A673 (cell line): ENCODE measurements around the gene CFAP97D1. TPM values are rescaled to one million over a fixed set of nuclear protein-coding genes. Genes with fewer than 3 reads are reported as not detected.

Source experiments
- BruUV-seq: library from RNA; stranded (reverse); fragments of 400-500 nt; replicated peaks from 2 replicates; lab custom pipeline; 2021; lab: Mats Ljungman, UMichigan
- CTCF ChIA-PET: fragments of 300-600 bp; sonication (Branson Sonifier 250); formaldehyde crosslinking; loops from one replicate; lab custom pipeline; 2022; ENCODE audit warnings: antibody characterized with exemption; lab: Charles Lee
- POLR2A ChIA-PET: fragments of 300-600 bp; sonication (Branson Sonifier 250); formaldehyde crosslinking; loops from one replicate; lab custom pipeline; 2022; ENCODE audit warnings: antibody characterized with exemption; ENCODE audit not compliant: low non-redundant PET; lab: Charles Lee
- DNase-seq: peaks from one replicate; pipeline ENCODE4 v3.0.0-alpha.2; 2015; ENCODE audit warnings: low spot score
- H3K27ac ChIP-seq: fragments of 200-600 bp; sonication (generic); 2 replicates; pipeline ENCODE4 v1.5.1; 2016; ENCODE audit warnings: mixed run types, low read depth, mild to moderate bottlenecking, mixed read lengths, antibody characterized with exemption, low read length; ENCODE audit not compliant: poor library complexity, severe bottlenecking
- H3K27me3 ChIP-seq: fragments of 200-600 bp; sonication (generic); replicated peaks from 2 replicates; pipeline ENCODE4 v1.6.1; 2017; ENCODE audit warnings: mixed run types, low read depth, mild to moderate bottlenecking, mixed read lengths, antibody characterized with exemption, low read length; ENCODE audit not compliant: insufficient read depth, poor library complexity
- H3K36me3 ChIP-seq: fragments of 200-600 bp; sonication (generic); 2 replicates; pipeline ENCODE4 v1.6.1; 2016; ENCODE audit warnings: mixed run types, mild to moderate bottlenecking, mixed read lengths, antibody characterized with exemption, low read length; ENCODE audit not compliant: insufficient read depth, poor library complexity, severe bottlenecking
- H3K4me1 ChIP-seq: fragments of 200-600 bp; sonication (generic); 2 replicates; pipeline ENCODE4 v1.6.1; 2017; ENCODE audit warnings: mixed run types, mild to moderate bottlenecking, mixed read lengths, antibody characterized with exemption, low read length; ENCODE audit not compliant: insufficient read depth, poor library complexity, severe bottlenecking
- H3K4me3 ChIP-seq: fragments of 200-600 bp; sonication (generic); 2 replicates; pipeline ENCODE4 v1.5.1; 2016; ENCODE audit warnings: low read depth, mixed run types, mild to moderate bottlenecking, mixed read lengths, low read length; ENCODE audit not compliant: poor library complexity, severe bottlenecking
- H3K9me3 ChIP-seq: fragments of 200-600 bp; sonication (generic); 2 replicates; pipeline ENCODE4 v1.6.1; 2016; ENCODE audit warnings: mixed run types, low read depth, mild to moderate bottlenecking, mixed read lengths, antibody characterized with exemption, low read length; ENCODE audit not compliant: poor library complexity, severe bottlenecking
- CTCF ChIP-seq: fragments of 300-800, 200-600 bp; sonication (generic); conservative IDR thresholded peaks from 2 replicates; pipeline ENCODE4 v1.5.1; 2017; ENCODE audit warnings: low read depth, mild to moderate bottlenecking, antibody characterized with exemption, low read length, moderate library complexity, mixed read lengths
- EZH2 ChIP-seq: fragments of 200-600 bp; sonication (generic); IDR thresholded peaks from 2 replicates; pipeline ENCODE4 v1.6.1; 2017; ENCODE audit warnings: borderline replicate concordance, low read depth, mild to moderate bottlenecking, mixed read lengths, antibody characterized with exemption, low read length; ENCODE audit not compliant: poor library complexity, severe bottlenecking
- intact Hi-C: fragments of 100-400 bp; cut with micrococcal nuclease; formaldehyde crosslinking; loops from one replicate; pipeline ENCODE4 v1.10.0; 2022; ENCODE audit not compliant: unreplicated experiment
- total RNA-seq: library from RNA; stranded (reverse); gene quantifications from 2 replicates; pipeline ENCODE4 v1.2.3, GENCODE V29; 2021

CFAP97D1 gene
- total RNA-seq, 1 experiment from 2014 or later: not detected

GRCh38 chr17:43740541-43740940 is 39.7 kb upstream of the CFAP97D1 start:
- H3K27me3 ChIP-seq: no peaks in the 10 kb centered on the region
- POLR2A ChIA-PET: interaction anchor here (0.6 kb wide), 1 partner anchor 135 kb away, joined by 3 read pairs; no protein-coding TSS in a partner anchor
- no TSS peak for BruUV-seq

GRCh38 chr17:43741636-43742035 is 38.6 kb upstream of the CFAP97D1 start:
- Histone ChIP-seq H3K27ac (no peak overlapping the region), H3K27me3 (no peaks in the 10 kb centered on the region), H3K36me3 (no peaks in the 10 kb centered on the region), H3K9me3 (no peaks in the 10 kb centered on the region), H3K4me1 (peaks cover 8% of the 10 kb centered on the region), H3K4me3 (no peak overlapping the region)
- no peak for DNase-seq
- CTCF ChIA-PET: no interaction called here
- POLR2A ChIA-PET: no interaction called here
- intact Hi-C loops: no loop called here
- no peak for TF ChIP-seq EZH2
- no peak for TF ChIP-seq CTCF
- BruUV-seq: no TSS peak

More at GRCh38 chr17:43740541-43740940, 39.7 kb upstream of the CFAP97D1 start:
- Histone ChIP-seq H3K36me3 (no peaks in the 10 kb centered on the region), H3K4me1 (no peaks in the 10 kb centered on the region), H3K9me3 (no peaks in the 10 kb centered on the region), H3K27ac (no peak overlapping the region), H3K4me3 (no peak overlapping the region)
- TF ChIP-seq CTCF (no peak), EZH2 (no peak)
- intact Hi-C loops: no loop called here
- CTCF ChIA-PET: no interaction called here
- no peak for DNase-seq

GRCh38 chr17:43745541-43745940 is 34.7 kb upstream of the CFAP97D1 start:
- no TSS peak for BruUV-seq
- ChIA-PET CTCF (no interaction called here), POLR2A (interaction anchor here (0.6 kb wide), 1 partner anchor 21 kb away, joined by 4 read pairs; no protein-coding TSS in a partner anchor)
- TF ChIP-seq EZH2 (no peak), CTCF (no peak)
- H3K4me3 ChIP-seq: no peak overlapping the region
- peaks cover 8% of the 10 kb centered on the region for H3K4me1 ChIP-seq
- intact Hi-C loops: no loop called here
- DNase-seq: peak; percentile 67
- no peak overlapping the region for H3K27ac ChIP-seq
- H3K36me3 ChIP-seq: no peaks in the 10 kb centered on the region
- H3K9me3 ChIP-seq: no peaks in the 10 kb centered on the region
- H3K27me3 ChIP-seq: no peaks in the 10 kb centered on the region
